Activated gamma-delta T cell (primary cell): ENCODE data around the gene GAL.

Experiments
- DNase-seq: peaks from one replicate; lab custom pipeline; 2025; lab: John Stamatoyannopoulos, UW

Gene GAL

DNA sequence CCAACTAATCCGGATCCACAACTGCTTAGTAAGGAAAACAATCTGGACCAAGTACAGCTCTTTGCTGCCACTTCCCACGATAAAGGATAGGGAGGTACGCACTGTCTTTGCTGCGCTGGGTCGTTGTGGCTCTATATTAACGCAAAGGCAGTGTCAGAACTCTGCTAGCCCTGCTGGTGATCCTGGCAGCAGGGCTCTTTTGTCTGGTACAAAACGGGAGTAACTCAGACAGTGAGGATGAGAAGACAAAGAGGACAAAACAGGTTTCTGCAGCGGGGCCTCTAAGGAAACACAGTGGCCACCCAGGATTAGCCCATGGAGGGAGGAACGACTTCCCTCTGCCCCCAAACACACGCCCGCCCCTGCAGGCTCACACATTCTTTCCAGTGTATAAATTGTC is 26.1 kb downstream of the GAL start:
- no peak for DNase-seq

- no peak for DNase-seq
These were observed 26.8 kb downstream of the GAL start for GRCh38 chr11:68711114-68711513.

DNA sequence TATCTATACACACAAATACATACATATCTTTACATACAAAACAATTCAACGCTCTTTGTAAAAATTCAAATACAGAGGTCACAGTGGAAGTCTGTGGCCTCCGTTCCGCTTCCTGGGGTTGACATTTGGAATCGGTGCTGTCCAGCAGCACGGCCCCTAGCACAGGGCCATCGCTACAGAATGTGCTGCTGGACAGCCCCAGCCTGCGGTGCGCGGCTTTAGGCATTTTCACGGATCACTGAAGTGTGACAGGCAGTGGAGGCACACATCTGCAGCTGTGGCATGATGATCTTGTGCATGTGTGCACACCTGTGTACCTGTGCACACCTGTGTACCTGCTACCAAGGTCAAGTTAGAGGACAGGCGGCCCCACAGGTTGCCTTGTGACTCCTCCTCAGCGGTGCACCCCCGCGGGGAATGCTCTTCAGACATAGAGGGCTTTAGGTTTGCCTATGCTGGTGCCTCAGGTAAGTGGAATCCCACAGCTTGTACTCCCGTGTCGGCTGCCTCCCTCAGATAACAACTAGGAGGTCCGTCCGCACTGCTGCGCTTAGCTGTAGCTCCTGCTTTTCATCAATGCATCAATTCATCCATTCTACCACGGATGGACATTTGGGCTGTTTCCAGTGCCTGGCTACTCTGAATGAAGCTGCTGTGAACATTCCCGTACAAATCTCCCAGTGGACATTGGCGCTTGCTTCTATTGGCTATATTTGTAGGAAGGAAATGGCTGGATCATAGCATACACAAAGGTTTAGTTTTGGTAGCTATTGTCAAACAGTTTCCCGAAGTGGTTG is 29.9 kb downstream of the GAL start:
- DNase-seq, result no peak

- no peak for DNase-seq
These were observed 31.2 kb downstream of the GAL start for GRCh38 chr11:68715456-68716122.

DNA sequence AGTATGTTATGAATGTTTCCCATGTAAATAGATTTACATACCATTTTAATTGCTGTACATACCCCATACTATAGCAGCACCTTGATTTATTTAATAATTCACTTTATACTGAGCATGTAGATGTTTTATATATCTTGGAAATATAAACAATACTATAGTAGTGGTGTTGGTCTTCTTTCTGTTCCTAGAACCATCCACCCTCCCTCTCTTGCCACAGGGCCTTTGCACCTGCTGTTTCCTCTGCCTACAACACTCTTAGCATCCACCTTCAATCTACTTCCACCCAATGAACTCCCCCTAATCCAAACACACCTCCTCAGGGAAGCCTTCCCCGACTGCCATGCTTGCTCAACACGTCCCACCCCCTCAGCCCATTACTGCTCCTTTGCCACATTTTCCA is 36.7 kb downstream of the GAL start:
- DNase-seq, result no peak

DNA sequence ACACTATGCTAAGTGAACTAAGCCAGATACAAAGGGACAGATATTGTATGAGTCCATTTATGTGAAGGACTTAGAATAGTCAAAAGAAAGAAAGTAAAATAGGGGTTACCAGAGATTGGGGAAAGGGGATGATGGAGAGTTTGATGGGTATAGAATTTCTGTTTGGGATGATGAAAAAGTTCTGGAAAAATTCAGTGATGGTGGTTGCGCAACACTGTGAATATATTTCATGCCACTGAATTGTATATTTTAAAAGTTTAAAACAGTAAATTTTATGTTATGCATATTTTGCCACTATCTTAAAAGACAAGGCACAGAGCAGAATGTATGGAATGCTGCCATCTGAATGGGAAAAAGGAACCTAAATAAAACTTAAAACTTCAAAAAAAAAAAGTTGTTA is 37.8 kb downstream of the GAL start:
- DNase-seq, result no peak

DNA sequence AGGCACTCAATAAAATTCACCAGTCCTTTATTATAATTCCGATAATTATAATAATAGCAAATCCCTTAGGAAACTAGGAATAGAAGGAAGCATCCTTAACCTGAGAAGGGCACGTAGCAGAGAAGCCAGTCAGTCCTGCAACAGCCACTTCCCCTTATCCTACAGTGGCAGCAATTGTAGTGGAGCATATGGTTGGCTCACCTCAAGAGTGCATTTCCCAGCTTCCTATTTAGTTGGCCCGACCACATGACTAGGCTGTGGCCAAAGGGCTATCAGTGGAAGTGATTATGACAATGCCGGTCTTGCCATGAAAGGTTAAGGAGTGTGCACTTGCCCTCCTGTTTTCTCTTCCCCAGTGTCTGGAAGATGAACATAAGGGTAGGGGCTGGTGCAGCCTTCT is 39.9 kb downstream of the GAL start:
- no peak for DNase-seq

- DNase-seq, result no peak
These were observed 43.4 kb downstream of the GAL start for GRCh38 chr11:68727783-68728182.

DNA sequence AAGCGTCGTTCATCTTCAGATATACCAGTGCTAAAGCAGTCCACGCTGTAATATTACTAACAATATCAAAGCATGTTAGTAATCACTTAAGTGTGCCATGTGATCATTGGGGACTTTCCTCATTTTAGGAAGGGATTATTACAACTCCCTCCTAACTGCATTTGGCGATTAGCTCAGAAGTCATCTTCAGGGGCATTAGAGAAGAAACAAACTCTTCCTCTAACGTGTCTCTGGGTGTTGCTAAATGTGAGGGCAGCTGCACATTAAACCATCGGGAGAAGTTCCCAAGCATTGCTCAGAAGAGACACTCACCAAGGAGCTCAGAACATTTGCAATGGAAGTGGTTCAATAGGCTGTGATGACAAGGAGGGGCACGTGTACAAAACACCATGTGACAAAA is 49.8 kb downstream of the GAL start:
- no peak for DNase-seq

DNA sequence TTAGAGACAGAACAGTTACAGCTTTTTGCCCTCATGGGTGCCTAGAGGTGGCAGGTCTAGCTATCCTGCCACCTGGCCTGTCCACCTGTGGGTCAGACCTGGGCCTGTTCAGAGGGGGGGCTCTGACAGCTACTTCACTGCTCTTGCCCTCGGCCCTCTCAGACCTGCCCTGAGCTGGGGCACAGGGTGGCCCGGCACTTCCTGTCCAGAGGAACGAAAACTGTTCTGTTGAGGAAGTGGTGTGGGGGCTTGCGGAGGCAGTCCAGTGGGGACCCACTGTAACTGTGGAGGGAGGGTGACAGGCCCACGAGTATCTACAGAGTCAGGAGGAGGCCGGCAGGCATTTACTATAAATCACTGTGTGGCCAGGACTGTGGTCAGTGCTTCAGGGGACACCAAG is 50.8 kb downstream of the GAL start:
- DNase-seq, result no peak

- no peak for DNase-seq
These were observed 51.3 kb downstream of the GAL start for GRCh38 chr11:68735646-68736045.
